Ishikawa (cell line): ENCODE results near the gene FAM120A.

Source experiments
- CEBPB ChIP-seq: IDR thresholded peaks from 2 replicates; pipeline ENCODE4 v1.6.1; 2012
- CREB1 ChIP-seq: IDR thresholded peaks from 2 replicates; pipeline ENCODE4 v1.6.1; 2012; ENCODE audit warnings: low read depth
- EGR1 ChIP-seq: IDR thresholded peaks from 2 replicates; pipeline ENCODE4 v1.6.1; 2012
- EP300 ChIP-seq: IDR thresholded peaks from 2 replicates; pipeline ENCODE4 v1.6.1; 2012; ENCODE audit warnings: borderline replicate concordance
- FOXM1 ChIP-seq: IDR thresholded peaks from 2 replicates; pipeline ENCODE4 v1.6.1; 2012; ENCODE audit warnings: low read depth, borderline replicate concordance
- NFIC ChIP-seq: IDR thresholded peaks from 2 replicates; pipeline ENCODE4 v1.6.1; 2012
- RAD21 ChIP-seq: IDR thresholded peaks from 2 replicates; pipeline ENCODE4 v1.6.1; 2012; ENCODE audit warnings: low read depth
- TAF1 ChIP-seq: IDR thresholded peaks from 2 replicates; pipeline ENCODE4 v1.6.1; 2012; ENCODE audit warnings: low read depth, mild to moderate bottlenecking
- TCF12 ChIP-seq: IDR thresholded peaks from 2 replicates; pipeline ENCODE4 v1.6.1; 2012; ENCODE audit warnings: low read depth
- TEAD4 ChIP-seq: IDR thresholded peaks from 2 replicates; pipeline ENCODE4 v1.6.1; 2012
- YY1 ChIP-seq: IDR thresholded peaks from 2 replicates; pipeline ENCODE4 v1.6.1; 2012; ENCODE audit warnings: low read depth
- ZBTB7A ChIP-seq: IDR thresholded peaks from 2 replicates; pipeline ENCODE4 v1.6.1; 2012; ENCODE audit warnings: low read depth
- TF ChIP-seq, protein P1 (sequence below): IDR thresholded peaks from 2 replicates; pipeline ENCODE4 v1.6.1; 2012; ENCODE audit warnings: low read depth, mild to moderate bottlenecking
- TF ChIP-seq, protein P2 (sequence below): IDR thresholded peaks from 2 replicates; pipeline ENCODE4 v1.6.1; 2012
- TF ChIP-seq, protein P3 (sequence below): IDR thresholded peaks from 2 replicates; pipeline ENCODE4 v1.6.1; 2012

FAM120A gene

DNA sequence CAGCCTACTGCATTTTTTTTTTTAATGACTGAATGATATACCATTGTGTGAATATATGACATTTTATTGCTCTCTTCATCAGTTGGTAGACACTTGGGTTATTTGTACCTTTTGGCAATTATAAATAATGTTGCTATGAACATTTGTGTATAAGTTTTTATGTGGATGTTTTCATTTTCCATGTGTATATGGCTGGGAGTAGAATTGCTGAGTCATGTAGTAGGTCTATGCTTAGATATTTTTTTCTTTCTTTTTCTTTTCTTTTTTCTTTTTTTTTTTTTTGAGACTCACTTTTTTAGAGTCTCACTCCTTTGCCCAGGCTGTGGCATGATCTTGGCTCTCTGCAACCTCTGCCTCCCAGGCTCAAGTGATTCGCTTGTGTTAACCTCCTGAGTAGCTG lies 34.8 kb downstream of the FAM120A start:
- TF ChIP-seq RAD21 (no peak), NFIC (no peak), CREB1 (no peak), EGR1 (no peak), TAF1 (no peak), CEBPB (no peak), YY1 (no peak), EP300 (no peak), TEAD4 (no peak), ZBTB7A (no peak), FOXM1 (no peak), TCF12 (no peak)
- TF ChIP-seq, protein P1, sequence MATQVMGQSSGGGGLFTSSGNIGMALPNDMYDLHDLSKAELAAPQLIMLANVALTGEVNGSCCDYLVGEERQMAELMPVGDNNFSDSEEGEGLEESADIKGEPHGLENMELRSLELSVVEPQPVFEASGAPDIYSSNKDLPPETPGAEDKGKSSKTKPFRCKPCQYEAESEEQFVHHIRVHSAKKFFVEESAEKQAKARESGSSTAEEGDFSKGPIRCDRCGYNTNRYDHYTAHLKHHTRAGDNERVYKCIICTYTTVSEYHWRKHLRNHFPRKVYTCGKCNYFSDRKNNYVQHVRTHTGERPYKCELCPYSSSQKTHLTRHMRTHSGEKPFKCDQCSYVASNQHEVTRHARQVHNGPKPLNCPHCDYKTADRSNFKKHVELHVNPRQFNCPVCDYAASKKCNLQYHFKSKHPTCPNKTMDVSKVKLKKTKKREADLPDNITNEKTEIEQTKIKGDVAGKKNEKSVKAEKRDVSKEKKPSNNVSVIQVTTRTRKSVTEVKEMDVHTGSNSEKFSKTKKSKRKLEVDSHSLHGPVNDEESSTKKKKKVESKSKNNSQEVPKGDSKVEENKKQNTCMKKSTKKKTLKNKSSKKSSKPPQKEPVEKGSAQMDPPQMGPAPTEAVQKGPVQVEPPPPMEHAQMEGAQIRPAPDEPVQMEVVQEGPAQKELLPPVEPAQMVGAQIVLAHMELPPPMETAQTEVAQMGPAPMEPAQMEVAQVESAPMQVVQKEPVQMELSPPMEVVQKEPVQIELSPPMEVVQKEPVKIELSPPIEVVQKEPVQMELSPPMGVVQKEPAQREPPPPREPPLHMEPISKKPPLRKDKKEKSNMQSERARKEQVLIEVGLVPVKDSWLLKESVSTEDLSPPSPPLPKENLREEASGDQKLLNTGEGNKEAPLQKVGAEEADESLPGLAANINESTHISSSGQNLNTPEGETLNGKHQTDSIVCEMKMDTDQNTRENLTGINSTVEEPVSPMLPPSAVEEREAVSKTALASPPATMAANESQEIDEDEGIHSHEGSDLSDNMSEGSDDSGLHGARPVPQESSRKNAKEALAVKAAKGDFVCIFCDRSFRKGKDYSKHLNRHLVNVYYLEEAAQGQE: no peak
- TF ChIP-seq, protein P2, sequence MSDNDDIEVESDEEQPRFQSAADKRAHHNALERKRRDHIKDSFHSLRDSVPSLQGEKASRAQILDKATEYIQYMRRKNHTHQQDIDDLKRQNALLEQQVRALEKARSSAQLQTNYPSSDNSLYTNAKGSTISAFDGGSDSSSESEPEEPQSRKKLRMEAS: no peak
- TF ChIP-seq, protein P3, sequence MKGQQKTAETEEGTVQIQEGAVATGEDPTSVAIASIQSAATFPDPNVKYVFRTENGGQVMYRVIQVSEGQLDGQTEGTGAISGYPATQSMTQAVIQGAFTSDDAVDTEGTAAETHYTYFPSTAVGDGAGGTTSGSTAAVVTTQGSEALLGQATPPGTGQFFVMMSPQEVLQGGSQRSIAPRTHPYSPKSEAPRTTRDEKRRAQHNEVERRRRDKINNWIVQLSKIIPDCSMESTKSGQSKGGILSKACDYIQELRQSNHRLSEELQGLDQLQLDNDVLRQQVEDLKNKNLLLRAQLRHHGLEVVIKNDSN: no peak

DNA sequence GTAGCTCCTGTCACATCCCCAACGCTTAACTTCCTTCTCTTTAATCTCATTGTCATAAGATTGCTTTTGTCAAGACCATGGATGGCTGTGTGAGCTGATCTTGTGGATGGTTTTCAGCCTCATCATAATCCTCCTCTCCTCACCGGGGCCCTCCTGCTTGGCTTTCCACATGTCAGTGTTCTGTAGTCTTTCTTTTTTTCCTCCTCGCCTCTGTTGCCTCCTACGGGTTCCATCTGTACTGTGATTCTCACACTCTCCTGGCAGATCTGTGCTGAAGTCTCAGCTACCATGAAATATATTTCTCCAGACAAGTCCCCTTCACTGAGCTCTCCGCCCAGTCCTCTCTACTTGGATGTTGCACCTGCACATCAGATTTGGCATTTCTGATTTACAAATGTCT lies 36.8 kb downstream of the FAM120A start:
- TF ChIP-seq TEAD4 (no peak), TAF1 (no peak)

DNA sequence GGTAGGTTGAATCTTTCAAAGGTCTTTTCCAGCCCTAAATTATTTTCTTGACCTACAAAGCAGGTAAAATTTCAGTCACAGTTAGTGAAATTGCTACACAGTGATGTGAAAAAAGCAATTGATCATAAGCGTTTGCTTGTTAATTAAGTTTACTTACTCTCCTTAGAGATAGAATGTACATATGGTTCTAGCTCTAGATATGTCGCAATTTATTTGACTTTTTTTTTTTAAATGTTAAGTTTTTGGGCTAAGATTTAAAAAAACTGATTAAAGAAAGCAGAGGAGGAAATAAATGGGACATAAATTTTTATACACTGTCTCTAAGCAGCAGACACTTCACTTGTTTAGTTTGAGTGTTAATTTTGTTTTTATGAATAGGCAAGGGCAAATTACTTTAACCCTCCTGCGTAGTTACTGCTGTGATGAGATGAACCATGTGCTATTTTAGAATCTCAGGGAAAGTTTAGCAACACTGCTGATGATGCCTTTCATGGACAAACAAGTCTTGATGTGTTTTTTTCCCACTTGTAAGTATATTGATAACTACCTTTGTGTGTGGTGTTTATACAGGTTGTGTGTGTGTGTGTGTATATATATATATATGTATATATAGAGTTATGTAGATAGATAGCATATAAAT lies 40.2 kb downstream of the FAM120A start:
- no peak for TF ChIP-seq ZBTB7A
- TF ChIP-seq, protein P3: no peak
- TF ChIP-seq CEBPB: no peak
- no peak for TF ChIP-seq EGR1
- no peak for TF ChIP-seq CREB1
- no peak for TF ChIP-seq RAD21
- no peak for TF ChIP-seq TAF1
- TF ChIP-seq TEAD4: no peak

DNA sequence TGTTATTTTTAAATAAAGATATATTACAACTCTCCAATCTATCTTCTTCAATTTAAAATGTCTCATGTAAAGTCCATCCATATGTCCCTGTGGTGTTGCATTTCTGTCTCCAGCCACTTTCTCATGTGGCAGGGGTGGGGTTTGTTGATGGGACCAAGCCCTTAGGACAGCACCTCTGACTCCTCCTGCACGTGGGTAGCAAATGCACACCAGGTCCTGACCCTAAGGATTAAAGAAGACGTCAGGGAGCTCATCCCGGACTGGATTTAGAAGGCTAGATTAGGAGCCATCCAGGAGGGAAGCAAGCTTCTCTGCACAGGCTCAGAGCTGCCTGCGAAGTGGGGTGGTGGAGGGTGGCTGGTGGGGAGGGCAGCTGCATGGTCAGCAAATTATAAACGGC lies 40.8 kb downstream of the FAM120A start:
- TF ChIP-seq TCF12 (no peak), TEAD4 (no peak), CEBPB (no peak), YY1 (no peak)

DNA sequence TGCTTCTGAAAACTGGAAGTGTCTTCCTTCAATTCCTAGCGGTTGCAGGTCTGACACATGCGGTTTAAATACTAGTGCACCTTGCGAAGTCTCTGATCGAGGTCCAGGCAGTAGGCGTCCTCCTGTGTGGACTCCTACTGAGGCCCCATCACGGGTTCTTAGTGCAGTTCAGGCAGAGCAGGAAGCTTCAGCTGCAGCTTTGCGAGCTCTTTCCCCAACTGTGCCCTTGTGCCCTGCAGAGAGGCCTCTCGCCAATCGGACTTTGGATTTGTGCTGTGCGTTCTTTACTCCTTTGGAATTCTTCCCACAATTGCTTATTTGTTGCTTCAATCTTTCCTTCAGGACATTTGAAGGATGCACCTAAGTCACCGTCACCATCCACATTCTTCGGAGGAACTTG lies 42.5 kb downstream of the FAM120A start:
- TF ChIP-seq, protein P3: no peak
- TF ChIP-seq, protein P1: no peak
- no peak for TF ChIP-seq RAD21
- TF ChIP-seq NFIC: no peak
- no peak for TF ChIP-seq TCF12
- TF ChIP-seq ZBTB7A: no peak
- TF ChIP-seq CREB1: no peak
- TF ChIP-seq, protein P2: no peak
- TF ChIP-seq CEBPB: no peak
- no peak for TF ChIP-seq YY1

DNA sequence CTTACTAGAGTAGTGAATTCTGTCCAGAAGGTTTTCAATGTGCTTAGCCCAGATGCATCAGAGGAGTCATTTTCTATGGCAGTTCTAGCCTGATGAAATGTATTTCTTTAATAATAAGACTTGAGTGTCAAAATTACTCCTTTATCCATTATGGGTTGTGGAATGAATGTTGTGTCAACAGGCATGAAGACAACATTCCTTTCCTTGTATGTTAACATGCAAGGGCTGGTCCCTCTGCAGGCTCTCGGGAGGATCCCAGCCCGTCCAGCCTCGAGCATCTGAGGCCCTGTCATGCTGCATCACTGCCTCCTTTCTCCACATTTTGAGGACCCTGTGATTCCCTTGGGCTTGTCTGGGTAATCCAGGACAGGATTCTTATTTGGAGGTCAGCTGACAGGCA lies 44.8 kb downstream of the FAM120A start:
- TF ChIP-seq NFIC (no peak), EP300 (no peak), CEBPB (no peak), TAF1 (no peak), TCF12 (no peak), FOXM1 (no peak)
- TF ChIP-seq, protein P3: no peak
